Fibroblast of skin of scalp (primary cell): ENCODE measurements around the gene MAPK4.

Experiments used
- DNase-seq: peaks from one replicate; pipeline ENCODE4 v3.0.0-alpha.2; 2013

The MAPK4 gene

GRCh38 chr18:50654658-50655550 lies 95.0 kb downstream of the MAPK4 start:
- DNase-seq: no peak

- DNase-seq: no peak
These were observed 96.5 kb downstream of the MAPK4 start for GRCh38 chr18:50656396-50656795.

GRCh38 chr18:50656841-50657470 lies 97.1 kb downstream of the MAPK4 start:
- peak; percentile 3 for DNase-seq

GRCh38 chr18:50658601-50659000 lies 98.7 kb downstream of the MAPK4 start:
- no peak for DNase-seq

GRCh38 chr18:50659091-50660003 lies 99.5 kb downstream of the MAPK4 start:
- DNase-seq: peak; percentile 6

- no peak for DNase-seq
These were observed 101.1 kb downstream of the MAPK4 start for GRCh38 chr18:50661013-50661412.

GRCh38 chr18:50662177-50662576 lies 102.3 kb downstream of the MAPK4 start:
- DNase-seq: no peak

GRCh38 chr18:50662775-50663383 lies 103.0 kb downstream of the MAPK4 start:
- no peak for DNase-seq

GRCh38 chr18:50663626-50664441 lies 103.9 kb downstream of the MAPK4 start:
- DNase-seq: no peak

GRCh38 chr18:50665015-50665414 lies 105.1 kb downstream of the MAPK4 start:
- no peak for DNase-seq

- no peak for DNase-seq
These were observed 105.6 kb downstream of the MAPK4 start for GRCh38 chr18:50665519-50665918.

GRCh38 chr18:50666536-50666935 lies 106.6 kb downstream of the MAPK4 start:
- no peak for DNase-seq

GRCh38 chr18:50671376-50671775 lies 111.5 kb downstream of the MAPK4 start:
- no peak for DNase-seq

- DNase-seq: no peak
These were observed 114.6 kb downstream of the MAPK4 start for GRCh38 chr18:50674307-50674980.

GRCh38 chr18:50675043-50675442 lies 115.2 kb downstream of the MAPK4 start:
- no peak for DNase-seq

- DNase-seq: no peak
These were observed 118.8 kb downstream of the MAPK4 start for GRCh38 chr18:50678651-50679050.

- no peak for DNase-seq
These were observed 119.2 kb downstream of the MAPK4 start for GRCh38 chr18:50679056-50679455.

GRCh38 chr18:50679656-50680055 lies 119.8 kb downstream of the MAPK4 start:
- DNase-seq: no peak

- no peak for DNase-seq
These were observed 121.1 kb downstream of the MAPK4 start for GRCh38 chr18:50680966-50681365.

- no peak for DNase-seq
These were observed 123.0 kb downstream of the MAPK4 start for GRCh38 chr18:50682852-50683251.

- no peak for DNase-seq
These were observed 126.5 kb downstream of the MAPK4 start for GRCh38 chr18:50686409-50686808.
